Mucosa of rectum (tissue), 2 donors: Measurements from ENCODE around the gene FOXL3.
"Not testable (repeated sequence)": the region's sequence is repeated elsewhere in the genome, so short reads cannot be mapped to it uniquely, and the experiment has no call there.

ENCODE experiments used
- H3K27ac ChIP-seq, 2 donors: one replicate each; pipeline ENCODE4 v1.7.0; 2013; ENCODE audit warnings: inconsistent platforms in 2 of 2, low read depth in 2 of 2, low read length in 2 of 2
- H3K27me3 ChIP-seq, 2 donors: one replicate each; pipeline ENCODE4 v1.7.0; 2013; ENCODE audit warnings: low read length in 2 of 2; ENCODE audit not compliant: control insufficient read depth in 2 of 2, insufficient read depth in 2 of 2
- H3K36me3 ChIP-seq, 2 donors: one replicate each; pipeline ENCODE4 v1.7.0; 2013; ENCODE audit warnings: low read length in 2 of 2; ENCODE audit not compliant: control insufficient read depth in 2 of 2, insufficient read depth in 2 of 2
- H3K4me1 ChIP-seq, 2 donors: one replicate each; pipeline ENCODE4 v1.7.0; 2013; ENCODE audit warnings: low read length in 2 of 2, mild to moderate bottlenecking in 1 of 2; ENCODE audit not compliant: control insufficient read depth in 2 of 2, insufficient read depth in 2 of 2
- H3K4me3 ChIP-seq, 2 donors: one replicate each; pipeline ENCODE4 v1.7.0; 2013; ENCODE audit warnings: low read length in 2 of 2
- H3K9ac ChIP-seq, 2 donors: one replicate each; pipeline ENCODE4 v1.7.0; 2013; ENCODE audit warnings: low read length in 2 of 2, low read depth in 1 of 2, mild to moderate bottlenecking in 1 of 2
- H3K9me3 ChIP-seq, 2 donors: one replicate each; pipeline ENCODE4 v1.7.0; 2013; ENCODE audit warnings: low read length in 2 of 2; ENCODE audit not compliant: control insufficient read depth in 2 of 2
- donor health status: healthy.
- donor health status: Normal muscosa, but diverticular disease.

FOXL3 gene

GRCh38 chr7:289756-290553 is at the start of gene FOXL3:
FOXL3 (plus strand) TSS chr7:290170; CDS start chr7:290170, 0 bp downstream.
- peaks cover 3 to 9% of the 10 kb centered on the region in 2 donors for H3K27me3 ChIP-seq

GRCh38 chr7:240887-241421 is 49.0 kb upstream of the FOXL3 start:
- H3K27me3 ChIP-seq, result no peaks in the 10 kb centered on the region
- no peak overlapping the region for H3K27ac ChIP-seq
- no peaks in the 10 kb centered on the region for H3K4me1 ChIP-seq
- H3K36me3 ChIP-seq, result no peaks in the 10 kb centered on the region
- no peak overlapping the region for H3K4me3 ChIP-seq
- no peak overlapping the region for H3K9ac ChIP-seq
- H3K9me3 ChIP-seq, result no peaks in the 10 kb centered on the region

More at GRCh38 chr7:289756-290553, at the start of gene FOXL3:
- H3K4me1 ChIP-seq, result peaks cover 16 to 26% of the 10 kb centered on the region in 2 donors
- H3K9me3 ChIP-seq, result no peaks in the 10 kb centered on the region
- H3K27ac ChIP-seq, result no peak within 1 kb of the TSS
- no peaks in the 10 kb centered on the region for H3K36me3 ChIP-seq
- H3K4me3 ChIP-seq, result peak within 1 kb of the TSS in 1 of 2 donors; percentile 35
- peak within 1 kb of the TSS in 1 of 2 donors; percentile 17 for H3K9ac ChIP-seq

GRCh38 chr7:241513-241912 is 48.5 kb upstream of the FOXL3 start:
- Histone ChIP-seq H3K4me1 (no peaks in the 10 kb centered on the region), H3K36me3 (no peaks in the 10 kb centered on the region), H3K27ac (no peak overlapping the region), H3K9ac (no peak overlapping the region), H3K4me3 (no peak overlapping the region), H3K27me3 (no peaks in the 10 kb centered on the region), H3K9me3 (no peaks in the 10 kb centered on the region)

GRCh38 chr7:242826-243579 is 47.0 kb upstream of the FOXL3 start:
- not testable (repeated sequence) for H3K4me3 ChIP-seq, H3K9ac ChIP-seq, H3K27ac ChIP-seq, H3K36me3 ChIP-seq, H3K27me3 ChIP-seq, H3K9me3 ChIP-seq, H3K4me1 ChIP-seq

- not testable (repeated sequence) for H3K36me3 ChIP-seq, H3K27ac ChIP-seq, H3K9ac ChIP-seq, H3K4me3 ChIP-seq, H3K9me3 ChIP-seq, H3K27me3 ChIP-seq, H3K4me1 ChIP-seq
Measured at GRCh38 chr7:243580-243978, 46.4 kb upstream of the FOXL3 start.

GRCh38 chr7:244974-245373 is 45.0 kb upstream of the FOXL3 start:
- no peaks in the 10 kb centered on the region for H3K4me1 ChIP-seq
- H3K27ac ChIP-seq, result no peak overlapping the region
- no peaks in the 10 kb centered on the region for H3K9me3 ChIP-seq
- no peaks in the 10 kb centered on the region for H3K27me3 ChIP-seq
- H3K36me3 ChIP-seq, result peaks cover 0 to 2% of the 10 kb centered on the region in 2 donors
- H3K4me3 ChIP-seq, result no peak overlapping the region
- H3K9ac ChIP-seq, result no peak overlapping the region

- no peak overlapping the region for H3K27ac ChIP-seq
- H3K4me1 ChIP-seq, result no peaks in the 10 kb centered on the region
- no peak overlapping the region for H3K4me3 ChIP-seq
- no peak overlapping the region for H3K9ac ChIP-seq
- no peaks in the 10 kb centered on the region for H3K27me3 ChIP-seq
- H3K36me3 ChIP-seq, result peaks cover 0 to 7% of the 10 kb centered on the region in 2 donors
- H3K9me3 ChIP-seq, result no peaks in the 10 kb centered on the region
Measured at GRCh38 chr7:245574-246295, 44.2 kb upstream of the FOXL3 start.

GRCh38 chr7:246451-246850 is 43.5 kb upstream of the FOXL3 start:
- no peak overlapping the region for H3K27ac ChIP-seq
- H3K4me3 ChIP-seq, result no peak overlapping the region
- H3K36me3 ChIP-seq, result peaks cover 0 to 7% of the 10 kb centered on the region in 2 donors
- no peaks in the 10 kb centered on the region for H3K4me1 ChIP-seq
- no peaks in the 10 kb centered on the region for H3K9me3 ChIP-seq
- H3K27me3 ChIP-seq, result no peaks in the 10 kb centered on the region
- H3K9ac ChIP-seq, result no peak overlapping the region

- H3K36me3 ChIP-seq, result peaks cover 0 to 7% of the 10 kb centered on the region in 2 donors
- H3K9me3 ChIP-seq, result no peaks in the 10 kb centered on the region
- no peak overlapping the region for H3K9ac ChIP-seq
- H3K27ac ChIP-seq, result no peak overlapping the region
- H3K4me3 ChIP-seq, result no peak overlapping the region
- no peaks in the 10 kb centered on the region for H3K4me1 ChIP-seq
- no peaks in the 10 kb centered on the region for H3K27me3 ChIP-seq
Measured at GRCh38 chr7:247181-247580, 42.8 kb upstream of the FOXL3 start.

- Histone ChIP-seq H3K36me3 (peaks cover 0 to 7% of the 10 kb centered on the region in 2 donors), H3K9me3 (no peaks in the 10 kb centered on the region), H3K27me3 (no peaks in the 10 kb centered on the region), H3K4me3 (no peak overlapping the region), H3K4me1 (no peaks in the 10 kb centered on the region), H3K27ac (no peak overlapping the region), H3K9ac (no peak overlapping the region)
Measured at GRCh38 chr7:247636-248035, 42.3 kb upstream of the FOXL3 start.
